Liver (tissue), 9 donors: ENCODE measurements around the gene TPSD1. TPM values are rescaled to one million over a fixed set of nuclear protein-coding genes. Genes with fewer than 3 reads are reported as not detected.
"Not testable (repeated sequence)": the region's sequence is repeated elsewhere in the genome, so short reads cannot be mapped to it uniquely, and the experiment has no call there.

ENCODE experiments used
- DNase-seq: peaks from one replicate; pipeline ENCODE4 v3.0.0-alpha.2; 2017; ENCODE audit warnings: low spot score
- H3K27ac ChIP-seq, 2 donors: one replicate each; pipeline ENCODE4 v1.7.0; 2013; ENCODE audit warnings: inconsistent platforms in 2 of 2, low read length in 2 of 2, control low read depth in 1 of 2, low read depth in 1 of 2, mild to moderate bottlenecking in 1 of 2
- H3K27me3 ChIP-seq, 4 donors: one replicate each; pipeline versions ENCODE4 v1.6.1 to v1.7.0; 2013; ENCODE audit warnings: low read length in 3 of 4, inconsistent platforms in 1 of 4, mild to moderate bottlenecking in 1 of 4, moderate library complexity in 1 of 4; ENCODE audit not compliant: control insufficient read depth in 4 of 4, insufficient read depth in 4 of 4
- H3K36me3 ChIP-seq, 4 donors: one replicate each; pipeline versions ENCODE4 v1.6.1 to v1.7.0; 2013; ENCODE audit warnings: low read length in 3 of 4, mild to moderate bottlenecking in 3 of 4, low read depth in 1 of 4, moderate library complexity in 1 of 4; ENCODE audit not compliant: control insufficient read depth in 4 of 4, insufficient read depth in 3 of 4
- H3K4me1 ChIP-seq, 4 donors: one replicate each; pipeline versions ENCODE4 v1.6.1 to v1.7.0; 2013; ENCODE audit warnings: low read length in 3 of 4, mild to moderate bottlenecking in 3 of 4, moderate library complexity in 1 of 4; ENCODE audit not compliant: control insufficient read depth in 4 of 4, insufficient read depth in 4 of 4
- H3K4me3 ChIP-seq, 3 donors: one replicate each; pipeline versions ENCODE4 v1.6.1 to v1.7.0; 2013; ENCODE audit warnings: low read length in 3 of 3, control low read depth in 1 of 3, low read depth in 1 of 3, mild to moderate bottlenecking in 1 of 3
- H3K9ac ChIP-seq, 2 donors: one replicate each; pipeline ENCODE4 v1.7.0; 2013; ENCODE audit warnings: low read length in 2 of 2, mild to moderate bottlenecking in 2 of 2, moderate library complexity in 2 of 2, control low read depth in 1 of 2, low read depth in 1 of 2
- H3K9me3 ChIP-seq, 4 donors: one replicate each; pipeline versions ENCODE4 v1.6.1 to v1.7.0; 2013; ENCODE audit warnings: low read length in 3 of 4; ENCODE audit not compliant: control insufficient read depth in 4 of 4
- CTCF ChIP-seq: fragments of 150-350 bp; IDR thresholded peaks from 2 replicates; pipeline ENCODE4 v1.5.1; 2017; ENCODE audit warnings: improper control_type of control experiment, low read depth, low read length; ENCODE audit not compliant: missing input control
- FOXA1 ChIP-seq: IDR thresholded peaks from 2 replicates; pipeline ENCODE4 v1.6.1; 2016; ENCODE audit warnings: antibody characterized with exemption
- FOXA2 ChIP-seq: IDR thresholded peaks from 2 replicates; pipeline ENCODE4 v1.6.1; 2016; ENCODE audit warnings: antibody characterized with exemption
- HNF4A ChIP-seq, 2 donors: conservative IDR thresholded peaks; 2 replicates each; pipeline ENCODE4 v1.6.1; 2016; ENCODE audit warnings: antibody characterized with exemption in 2 of 2, mild to moderate bottlenecking in 2 of 2
- HNF4G ChIP-seq: IDR thresholded peaks from 2 replicates; pipeline ENCODE4 v1.6.1; 2016; ENCODE audit warnings: antibody characterized with exemption
- NR2F2 ChIP-seq: IDR thresholded peaks from 2 replicates; pipeline ENCODE4 v1.6.1; 2016; ENCODE audit warnings: antibody characterized with exemption
- REST ChIP-seq: IDR thresholded peaks from 2 replicates; pipeline ENCODE4 v1.6.1; 2016; ENCODE audit warnings: antibody characterized with exemption, mild to moderate bottlenecking
- RXRA ChIP-seq, 2 donors: IDR thresholded peaks; 2 replicates each; pipeline ENCODE4 v1.6.1; 2017 to 2018; ENCODE audit warnings: antibody characterized with exemption in 2 of 2, mild to moderate bottlenecking in 1 of 2
- SP1 ChIP-seq: IDR thresholded peaks from 2 replicates; pipeline ENCODE4 v1.6.1; 2018; ENCODE audit warnings: antibody characterized with exemption, mild to moderate bottlenecking
- YY1 ChIP-seq: IDR thresholded peaks from 2 replicates; pipeline ENCODE4 v1.6.1; 2016; ENCODE audit warnings: antibody characterized with exemption, mild to moderate bottlenecking
- WGBS: extraction: QIAGEN DNeasy Blood & Tissue Kit; methylation state at CpG from one replicate; pipeline ENCODE4 v1.1.7; 2013; 5-methylcytosine and 5-hydroxymethylcytosine counted together
- polyA plus RNA-seq, 2 donors: library from polyadenylated mRNA; stranded (reverse) in 1 of 2; unstranded in 1 of 2; fragments of 200-250 nt in 1 of 2; fragments of >200 nt in 1 of 2; fragmentation: Nextera tagmentation in 1 of 2; extraction: Ambion mirVana in 1 of 2; gene quantifications; one replicate each; pipeline versions ENCODE4 v1.2.1 to v1.2.3, GENCODE V29; 2013 to 2015
- total RNA-seq, 2 donors: library from RNA; depleted of rRNA; stranded (reverse); fragments of >200 nt; gene quantifications; one replicate each; pipeline ENCODE4 v1.2.3, GENCODE V29; 2014
- donor health status: healthy.
- donor health status: healthy.
- donor health status: healthy.
- donor health status: healthy.
- donor health status: healthy.

The TPSD1 gene
- total and polyA plus RNA-seq, 4 donors, result 0.28 to 0.40 TPM; not detected in 2

- 48% methylated on average over 29 of the region's 29 CpGs for WGBS
Observed at GRCh38 chr16:1290860-1291575, 35.1 kb downstream of the TPSD1 start.

GRCh38 chr16:1291576-1291974 is 35.7 kb downstream of the TPSD1 start:
- TF ChIP-seq RXRA (IDR thresholded peaks at IDR 0.05) (peak in 1 of 2 donors; percentile 22), HNF4G (no peak)
- Histone ChIP-seq H3K4me1 (peaks cover 9 to 25% (median 15%) of the 10 kb centered on the region in 4 donors), H3K27ac (peak overlapping the region; percentile 61 to 64), H3K9me3 (no peaks in the 10 kb centered on the region), H3K27me3 (no peaks in the 10 kb centered on the region), H3K9ac (no peak overlapping the region), H3K36me3 (no peaks in the 10 kb centered on the region), H3K4me3 (no peak overlapping the region)
- WGBS, result 46% methylated on average over 17 of the region's 17 CpGs
- DNase-seq, result no peak

More at GRCh38 chr16:1290860-1291575, 35.1 kb downstream of the TPSD1 start:
- Histone ChIP-seq H3K27me3 (no peaks in the 10 kb centered on the region), H3K9me3 (no peaks in the 10 kb centered on the region), H3K9ac (no peak overlapping the region), H3K4me1 (peaks cover 9 to 25% (median 15%) of the 10 kb centered on the region in 4 donors), H3K4me3 (no peak overlapping the region), H3K36me3 (no peaks in the 10 kb centered on the region), H3K27ac (peak overlapping the region; percentile 61 to 64)
- no peak for DNase-seq
- TF ChIP-seq REST (peak; percentile 45), SP1 (peak; percentile 62), FOXA2 (peak; percentile 14), FOXA1 (no peak), HNF4A (conservative IDR thresholded peaks at IDR 0.05) (peak; percentile 66 to 67), RXRA (IDR thresholded peaks at IDR 0.05) (peak in 1 of 2 donors; percentile 44), CTCF (no peak), YY1 (peak; percentile 93), NR2F2 (peak; percentile 77)

GRCh38 chr16:1292208-1292607 is 36.3 kb downstream of the TPSD1 start:
- not testable (repeated sequence) for H3K9ac ChIP-seq, H3K9me3 ChIP-seq, DNase-seq, H3K36me3 ChIP-seq, H3K27me3 ChIP-seq, H3K4me3 ChIP-seq
- WGBS, result 84% methylated on average over 6 of the region's 6 CpGs
- Histone ChIP-seq H3K27ac (peak overlapping the region in 1 of 2 donors; percentile 61), H3K4me1 (peaks cover 9 to 30% (median 16%) of the 10 kb centered on the region in 4 donors)

- H3K27ac ChIP-seq, H3K27me3 ChIP-seq, H3K4me3 ChIP-seq, DNase-seq, H3K9me3 ChIP-seq, H3K9ac ChIP-seq, H3K36me3 ChIP-seq: not testable (repeated sequence)
- 90% methylated on average over 8 of the region's 8 CpGs for WGBS
- peaks cover 9 to 33% (median 18%) of the 10 kb centered on the region in 4 donors for H3K4me1 ChIP-seq
Observed at GRCh38 chr16:1292808-1293207, 36.9 kb downstream of the TPSD1 start.
